HEK293T (cell line): ENCODE results near the gene CTSH.

Experiments used
- ARNT ChIP-seq: fragments of 450-650 bp; IDR thresholded peaks from 2 replicates; pipeline ENCODE4 v1.6.1; 2017; ENCODE audit warnings: mild to moderate bottlenecking
- CTBP1 ChIP-seq: fragments of 450-650 bp; IDR thresholded peaks from 2 replicates; pipeline ENCODE4 v1.6.1; 2016; ENCODE audit warnings: borderline replicate concordance
- ELF4 ChIP-seq: fragments of 450-650 bp; IDR thresholded peaks from 2 replicates; pipeline ENCODE4 v1.6.1; 2017; ENCODE audit warnings: antibody characterized with exemption
- FOXA1 ChIP-seq: fragments of 450-650 bp; IDR thresholded peaks from 2 replicates; pipeline ENCODE4 v1.6.1; 2016; ENCODE audit warnings: mild to moderate bottlenecking
- FOXK2 ChIP-seq: fragments of 450-650 bp; IDR thresholded peaks from 2 replicates; pipeline ENCODE4 v1.6.1; 2016; ENCODE audit warnings: mild to moderate bottlenecking
- FOXM1 ChIP-seq: fragments of 450-650 bp; IDR thresholded peaks from 2 replicates; pipeline ENCODE4 v1.6.1; 2017; ENCODE audit warnings: mild to moderate bottlenecking, borderline replicate concordance
- L3MBTL2 ChIP-seq: fragments of 450-650 bp; conservative IDR thresholded peaks from 2 replicates; pipeline ENCODE4 v1.6.1; 2016; ENCODE audit warnings: mild to moderate bottlenecking
- LEF1 ChIP-seq: fragments of 450-650 bp; IDR thresholded peaks from 2 replicates; pipeline ENCODE4 v1.6.1; 2017; ENCODE audit warnings: mild to moderate bottlenecking, borderline replicate concordance
- NFRKB ChIP-seq: fragments of 450-650 bp; IDR thresholded peaks from 2 replicates; pipeline ENCODE4 v1.6.1; 2016; ENCODE audit warnings: mild to moderate bottlenecking, moderate library complexity
- SP1 ChIP-seq: fragments of 450-650 bp; IDR thresholded peaks from 2 replicates; pipeline ENCODE4 v1.6.1; 2017
- SUZ12 ChIP-seq: fragments of 450-650 bp; IDR thresholded peaks from 2 replicates; pipeline ENCODE4 v1.6.1; 2016; ENCODE audit warnings: mild to moderate bottlenecking
- TARDBP ChIP-seq: fragments of 450-650 bp; IDR thresholded peaks from 2 replicates; pipeline ENCODE4 v1.6.1; 2016
- ZNF384 ChIP-seq: fragments of 450-650 bp; IDR thresholded peaks from 2 replicates; pipeline ENCODE4 v1.6.1; 2016

- TF ChIP-seq FOXA1 (no peak), FOXK2 (no peak), SP1 (no peak), ARNT (no peak), CTBP1 (no peak), NFRKB (no peak), TARDBP (no peak), FOXM1 (no peak), L3MBTL2 (no peak), ELF4 (no peak), SUZ12 (no peak), ZNF384 (no peak), LEF1 (no peak)
These were observed 7.6 kb downstream of the CTSH start for GRCh38 chr15:78937132-78937739.
